ENCODE data around the gene DIPK1A. TPM values are rescaled to one million over a fixed set of nuclear protein-coding genes. Genes with fewer than 3 reads are reported as not detected.

DIPK1A gene
- total RNA-seq, 2 experiments from 2014 or later: 17.7 to 19.1 TPM

Other genes with a start within 250 kb of the DIPK1A start
- gene EVI5, start 176.4 kb downstream of the DIPK1A start, total RNA-seq: under 1 TPM; 0.35 to 0.52 TPM
- 100 to 1,000 TPM; 721 to 748 TPM for gene RPL5, start 129.4 kb downstream of the DIPK1A start, total RNA-seq
- 10 to 100 TPM; 49.9 to 56.7 TPM for gene MTF2, start 117.8 kb upstream of the DIPK1A start, total RNA-seq
- gene TMED5, start 219.0 kb upstream of the DIPK1A start, total RNA-seq: 10 to 100 TPM; 42.6 to 44.7 TPM
- 10 to 100 TPM; 31.3 to 33.1 TPM for gene CCDC18, start 219.3 kb upstream of the DIPK1A start, total RNA-seq